Liver (tissue), 9 donors: ENCODE measurements around the gene N4BP2. TPM values are rescaled to one million over a fixed set of nuclear protein-coding genes. Genes with fewer than 3 reads are reported as not detected.

Source experiments
- DNase-seq: peaks from one replicate; pipeline ENCODE4 v3.0.0-alpha.2; 2017; ENCODE audit warnings: low spot score
- H3K27ac ChIP-seq, 2 donors: one replicate each; pipeline ENCODE4 v1.7.0; 2013; ENCODE audit warnings: inconsistent platforms in 2 of 2, low read length in 2 of 2, control low read depth in 1 of 2, low read depth in 1 of 2, mild to moderate bottlenecking in 1 of 2
- H3K27me3 ChIP-seq, 4 donors: one replicate each; pipeline versions ENCODE4 v1.6.1 to v1.7.0; 2013; ENCODE audit warnings: low read length in 3 of 4, inconsistent platforms in 1 of 4, mild to moderate bottlenecking in 1 of 4, moderate library complexity in 1 of 4; ENCODE audit not compliant: control insufficient read depth in 4 of 4, insufficient read depth in 4 of 4
- H3K36me3 ChIP-seq, 4 donors: one replicate each; pipeline versions ENCODE4 v1.6.1 to v1.7.0; 2013; ENCODE audit warnings: low read length in 3 of 4, mild to moderate bottlenecking in 3 of 4, low read depth in 1 of 4, moderate library complexity in 1 of 4; ENCODE audit not compliant: control insufficient read depth in 4 of 4, insufficient read depth in 3 of 4
- H3K4me1 ChIP-seq, 4 donors: one replicate each; pipeline versions ENCODE4 v1.6.1 to v1.7.0; 2013; ENCODE audit warnings: low read length in 3 of 4, mild to moderate bottlenecking in 3 of 4, moderate library complexity in 1 of 4; ENCODE audit not compliant: control insufficient read depth in 4 of 4, insufficient read depth in 4 of 4
- H3K4me3 ChIP-seq, 3 donors: one replicate each; pipeline versions ENCODE4 v1.6.1 to v1.7.0; 2013; ENCODE audit warnings: low read length in 3 of 3, control low read depth in 1 of 3, low read depth in 1 of 3, mild to moderate bottlenecking in 1 of 3
- H3K9ac ChIP-seq, 2 donors: one replicate each; pipeline ENCODE4 v1.7.0; 2013; ENCODE audit warnings: low read length in 2 of 2, mild to moderate bottlenecking in 2 of 2, moderate library complexity in 2 of 2, control low read depth in 1 of 2, low read depth in 1 of 2
- H3K9me3 ChIP-seq, 4 donors: one replicate each; pipeline versions ENCODE4 v1.6.1 to v1.7.0; 2013; ENCODE audit warnings: low read length in 3 of 4; ENCODE audit not compliant: control insufficient read depth in 4 of 4
- CTCF ChIP-seq: fragments of 150-350 bp; IDR thresholded peaks from 2 replicates; pipeline ENCODE4 v1.5.1; 2017; ENCODE audit warnings: improper control_type of control experiment, low read depth, low read length; ENCODE audit not compliant: missing input control
- EGR1 ChIP-seq, 2 donors: IDR thresholded peaks; 2 replicates each; pipeline ENCODE4 v1.6.1; 2016 to 2018; ENCODE audit warnings: antibody characterized with exemption in 2 of 2, low read depth in 2 of 2
- FOXA1 ChIP-seq: IDR thresholded peaks from 2 replicates; pipeline ENCODE4 v1.6.1; 2016; ENCODE audit warnings: antibody characterized with exemption
- FOXA2 ChIP-seq: IDR thresholded peaks from 2 replicates; pipeline ENCODE4 v1.6.1; 2016; ENCODE audit warnings: antibody characterized with exemption
- HNF4A ChIP-seq, 2 donors: conservative IDR thresholded peaks; 2 replicates each; pipeline ENCODE4 v1.6.1; 2016; ENCODE audit warnings: antibody characterized with exemption in 2 of 2, mild to moderate bottlenecking in 2 of 2
- HNF4G ChIP-seq: IDR thresholded peaks from 2 replicates; pipeline ENCODE4 v1.6.1; 2016; ENCODE audit warnings: antibody characterized with exemption
- JUND ChIP-seq, 2 donors: IDR thresholded peaks; 2 replicates each; pipeline ENCODE4 v1.6.1; 2016; ENCODE audit warnings: antibody characterized with exemption in 2 of 2
- NR2F2 ChIP-seq: IDR thresholded peaks from 2 replicates; pipeline ENCODE4 v1.6.1; 2016; ENCODE audit warnings: antibody characterized with exemption
- RAD21 ChIP-seq, 2 donors: IDR thresholded peaks; 2 replicates each; pipeline ENCODE4 v1.6.1; 2016; ENCODE audit warnings: antibody characterized with exemption in 2 of 2, mild to moderate bottlenecking in 2 of 2
- RXRA ChIP-seq, 2 donors: IDR thresholded peaks; 2 replicates each; pipeline ENCODE4 v1.6.1; 2017 to 2018; ENCODE audit warnings: antibody characterized with exemption in 2 of 2, mild to moderate bottlenecking in 1 of 2
- SP1 ChIP-seq: IDR thresholded peaks from 2 replicates; pipeline ENCODE4 v1.6.1; 2018; ENCODE audit warnings: antibody characterized with exemption, mild to moderate bottlenecking
- TAF1 ChIP-seq: conservative IDR thresholded peaks from 2 replicates; pipeline ENCODE4 v1.6.1; 2016; ENCODE audit warnings: antibody characterized with exemption, mild to moderate bottlenecking
- YY1 ChIP-seq: IDR thresholded peaks from 2 replicates; pipeline ENCODE4 v1.6.1; 2016; ENCODE audit warnings: antibody characterized with exemption, mild to moderate bottlenecking
- WGBS: extraction: QIAGEN DNeasy Blood & Tissue Kit; methylation state at CpG from one replicate; pipeline ENCODE4 v1.1.7; 2013; 5-methylcytosine and 5-hydroxymethylcytosine counted together
- polyA plus RNA-seq, 2 donors: library from polyadenylated mRNA; stranded (reverse) in 1 of 2; unstranded in 1 of 2; fragments of 200-250 nt in 1 of 2; fragments of >200 nt in 1 of 2; fragmentation: Nextera tagmentation in 1 of 2; extraction: Ambion mirVana in 1 of 2; gene quantifications; one replicate each; pipeline versions ENCODE4 v1.2.1 to v1.2.3, GENCODE V29; 2013 to 2015
- total RNA-seq, 2 donors: library from RNA; depleted of rRNA; stranded (reverse); fragments of >200 nt; gene quantifications; one replicate each; pipeline ENCODE4 v1.2.3, GENCODE V29; 2014
- TF ChIP-seq, protein P1 (sequence below): IDR thresholded peaks from 2 replicates; pipeline ENCODE4 v1.6.1; 2016; ENCODE audit warnings: antibody characterized with exemption
- TF ChIP-seq, protein P2 (sequence below): IDR thresholded peaks from 2 replicates; pipeline ENCODE4 v1.6.1; 2016; ENCODE audit warnings: antibody characterized with exemption
- TF ChIP-seq, protein P3 (sequence below): IDR thresholded peaks from 2 replicates; pipeline ENCODE4 v1.6.1; 2016; ENCODE audit warnings: antibody characterized with exemption, mild to moderate bottlenecking
- donor health status: healthy.
- donor health status: healthy.
- donor health status: healthy.
- donor health status: healthy.
- donor health status: healthy.

The N4BP2 gene
- total and polyA plus RNA-seq, 4 donors, result 2.3 to 19.9 (median 11.0) TPM

- no peak overlapping the region for H3K27ac ChIP-seq
- H3K9me3 ChIP-seq, result no peaks in the 10 kb centered on the region
- H3K4me3 ChIP-seq, result no peak overlapping the region
- no peaks in the 10 kb centered on the region for H3K36me3 ChIP-seq
- no peak for DNase-seq
- H3K9ac ChIP-seq, result no peak overlapping the region
- no peaks in the 10 kb centered on the region for H3K4me1 ChIP-seq
- TF ChIP-seq RAD21 (IDR thresholded peaks at IDR 0.05) (no peak), CTCF (no peak), HNF4A (conservative IDR thresholded peaks at IDR 0.05) (no peak), JUND (IDR thresholded peaks at IDR 0.05) (no peak), FOXA2 (no peak), RXRA (IDR thresholded peaks at IDR 0.05) (no peak), EGR1 (IDR thresholded peaks at IDR 0.05; ENCODE audit: low read depth in 2 of 2) (no peak), HNF4G (no peak), FOXA1 (no peak), YY1 (no peak), TAF1 (no peak)
- TF ChIP-seq, protein P1, sequence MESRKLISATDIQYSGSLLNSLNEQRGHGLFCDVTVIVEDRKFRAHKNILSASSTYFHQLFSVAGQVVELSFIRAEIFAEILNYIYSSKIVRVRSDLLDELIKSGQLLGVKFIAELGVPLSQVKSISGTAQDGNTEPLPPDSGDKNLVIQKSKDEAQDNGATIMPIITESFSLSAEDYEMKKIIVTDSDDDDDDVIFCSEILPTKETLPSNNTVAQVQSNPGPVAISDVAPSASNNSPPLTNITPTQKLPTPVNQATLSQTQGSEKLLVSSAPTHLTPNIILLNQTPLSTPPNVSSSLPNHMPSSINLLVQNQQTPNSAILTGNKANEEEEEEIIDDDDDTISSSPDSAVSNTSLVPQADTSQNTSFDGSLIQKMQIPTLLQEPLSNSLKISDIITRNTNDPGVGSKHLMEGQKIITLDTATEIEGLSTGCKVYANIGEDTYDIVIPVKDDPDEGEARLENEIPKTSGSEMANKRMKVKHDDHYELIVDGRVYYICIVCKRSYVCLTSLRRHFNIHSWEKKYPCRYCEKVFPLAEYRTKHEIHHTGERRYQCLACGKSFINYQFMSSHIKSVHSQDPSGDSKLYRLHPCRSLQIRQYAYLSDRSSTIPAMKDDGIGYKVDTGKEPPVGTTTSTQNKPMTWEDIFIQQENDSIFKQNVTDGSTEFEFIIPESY, result no peak
- TF ChIP-seq, protein P2, sequence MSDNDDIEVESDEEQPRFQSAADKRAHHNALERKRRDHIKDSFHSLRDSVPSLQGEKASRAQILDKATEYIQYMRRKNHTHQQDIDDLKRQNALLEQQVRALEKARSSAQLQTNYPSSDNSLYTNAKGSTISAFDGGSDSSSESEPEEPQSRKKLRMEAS, result no peak
- WGBS, result 81% methylated on average over 2 of the region's 2 CpGs
- no peaks in the 10 kb centered on the region for H3K27me3 ChIP-seq
Measured at GRCh38 chr4:40177591-40177990, 120.9 kb downstream of the N4BP2 start.

GRCh38 chr4:40178672-40179071 is 122.0 kb downstream of the N4BP2 start:
- Histone ChIP-seq H3K4me3 (no peak overlapping the region), H3K4me1 (no peaks in the 10 kb centered on the region), H3K27ac (no peak overlapping the region), H3K9me3 (no peaks in the 10 kb centered on the region), H3K27me3 (no peaks in the 10 kb centered on the region), H3K36me3 (no peaks in the 10 kb centered on the region), H3K9ac (no peak overlapping the region)
- TF ChIP-seq FOXA1 (no peak), RAD21 (IDR thresholded peaks at IDR 0.05) (no peak), TAF1 (no peak), SP1 (no peak), NR2F2 (no peak), CTCF (no peak), EGR1 (IDR thresholded peaks at IDR 0.05; ENCODE audit: low read depth in 2 of 2) (no peak), RXRA (IDR thresholded peaks at IDR 0.05) (no peak), YY1 (no peak), HNF4G (no peak), FOXA2 (no peak), HNF4A (conservative IDR thresholded peaks at IDR 0.05) (no peak)
- TF ChIP-seq, protein P2, result no peak
- TF ChIP-seq, protein P3, sequence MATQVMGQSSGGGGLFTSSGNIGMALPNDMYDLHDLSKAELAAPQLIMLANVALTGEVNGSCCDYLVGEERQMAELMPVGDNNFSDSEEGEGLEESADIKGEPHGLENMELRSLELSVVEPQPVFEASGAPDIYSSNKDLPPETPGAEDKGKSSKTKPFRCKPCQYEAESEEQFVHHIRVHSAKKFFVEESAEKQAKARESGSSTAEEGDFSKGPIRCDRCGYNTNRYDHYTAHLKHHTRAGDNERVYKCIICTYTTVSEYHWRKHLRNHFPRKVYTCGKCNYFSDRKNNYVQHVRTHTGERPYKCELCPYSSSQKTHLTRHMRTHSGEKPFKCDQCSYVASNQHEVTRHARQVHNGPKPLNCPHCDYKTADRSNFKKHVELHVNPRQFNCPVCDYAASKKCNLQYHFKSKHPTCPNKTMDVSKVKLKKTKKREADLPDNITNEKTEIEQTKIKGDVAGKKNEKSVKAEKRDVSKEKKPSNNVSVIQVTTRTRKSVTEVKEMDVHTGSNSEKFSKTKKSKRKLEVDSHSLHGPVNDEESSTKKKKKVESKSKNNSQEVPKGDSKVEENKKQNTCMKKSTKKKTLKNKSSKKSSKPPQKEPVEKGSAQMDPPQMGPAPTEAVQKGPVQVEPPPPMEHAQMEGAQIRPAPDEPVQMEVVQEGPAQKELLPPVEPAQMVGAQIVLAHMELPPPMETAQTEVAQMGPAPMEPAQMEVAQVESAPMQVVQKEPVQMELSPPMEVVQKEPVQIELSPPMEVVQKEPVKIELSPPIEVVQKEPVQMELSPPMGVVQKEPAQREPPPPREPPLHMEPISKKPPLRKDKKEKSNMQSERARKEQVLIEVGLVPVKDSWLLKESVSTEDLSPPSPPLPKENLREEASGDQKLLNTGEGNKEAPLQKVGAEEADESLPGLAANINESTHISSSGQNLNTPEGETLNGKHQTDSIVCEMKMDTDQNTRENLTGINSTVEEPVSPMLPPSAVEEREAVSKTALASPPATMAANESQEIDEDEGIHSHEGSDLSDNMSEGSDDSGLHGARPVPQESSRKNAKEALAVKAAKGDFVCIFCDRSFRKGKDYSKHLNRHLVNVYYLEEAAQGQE, result no peak
- TF ChIP-seq, protein P1, result no peak
- WGBS, result 66% methylated on average over 5 of the region's 5 CpGs
- no peak for DNase-seq
